ENCODE measurements around the gene EZR. TPM values are rescaled to one million over a fixed set of nuclear protein-coding genes. Genes with fewer than 3 reads are reported as not detected.

EZR gene
- total and polyA plus RNA-seq, 2 of the 8 experiments (the other 6 are each of a cell fraction or from before 2014, with no cell fraction given) = 122 to 286 TPM

GRCh38 chr6:158839796-158840195 lies 20.6 kb upstream of the EZR start:
- no peak overlapping the region for H2BK5ac ChIP-seq (ENCODE audit: low read depth, low read length)
- no peak overlapping the region for H4K8ac ChIP-seq (ENCODE audit: extremely low read depth, insufficient read depth, low read length)
- H3K27ac ChIP-seq (ENCODE audit: low read depth, low read length) = no peak overlapping the region
- POLR2A ChIA-PET (ENCODE audit: partially characterized antibody) = interaction anchor here (0.8 kb wide), 1 partner anchor 9 kb away, joined by 3 read pairs; no protein-coding TSS in a partner anchor
- H2BK20ac ChIP-seq (ENCODE audit: low read length) = no peak overlapping the region
- H3K23ac ChIP-seq (ENCODE audit: insufficient read length) = no peak overlapping the region
- no peak overlapping the region for H3K4me3 ChIP-seq (ENCODE audit: extremely low read depth in 1 of 4, insufficient read depth in 2 of 4, low read depth in 3 of 4, low read length in 4 of 4)
- 0 out of 2 replicates have a peak, but pooled peaks cover 1% of the 10 kb centered on the region for H3K23me2 ChIP-seq (ENCODE audit: low read depth, low read length)
- no peaks in the 10 kb centered on the region; the same call in 1 of the 2 replicates for H3K79me1 ChIP-seq (ENCODE audit: low read depth, low read length)
- no peak overlapping the region for H3K56ac ChIP-seq (replicated peaks; ENCODE audit: insufficient read length, low read depth, low read length)
- H4K20me1 ChIP-seq (replicated peaks in 1 of 2; ENCODE audit: control insufficient read depth in 1 of 2, insufficient read depth in 2 of 2, low read length in 2 of 2) = no peaks in the 10 kb centered on the region
- H2AK5ac ChIP-seq (ENCODE audit: low read depth, low read length) = no peak overlapping the region
- 96% methylated on average over 5 of the region's 5 CpGs; no CpG with 5 or more reads in 1 of the 2 experiments for WGBS, 2 experiments (ENCODE audit: extremely low coverage in 1 of 2, insufficient coverage in 1 of 2, insufficient read length in 1 of 2, insufficient replicate concordance in 2 of 2, low coverage in 1 of 2, low lambda C conversion rate in 2 of 2, missing lambda C conversion rate in 1 of 2)
- no peaks in the 10 kb centered on the region for H3K79me2 ChIP-seq (ENCODE audit: control insufficient read depth in 1 of 2, insufficient read depth in 2 of 2, low read length in 2 of 2)
- no peak overlapping the region for H2BK120ac ChIP-seq (replicated peaks; ENCODE audit: low read depth, low read length)
- H4K5ac ChIP-seq (ENCODE audit: insufficient read length, low read depth, low read length) = no peak overlapping the region
- DNase-seq (ENCODE audit: low read depth in 1 of 2, low spot score in 2 of 2) (no peak), FAIRE-seq (no peak)
- H3K36me3 ChIP-seq (ENCODE audit: control insufficient read depth in 2 of 4, insufficient read depth in 4 of 4, low read length in 3 of 4) = no peaks in the 10 kb centered on the region
- no peak overlapping the region for H3K4me2 ChIP-seq (ENCODE audit: insufficient read depth in 1 of 2, low read depth in 2 of 2, low read length in 2 of 2)
- CTCF ChIA-PET (ENCODE audit: partially characterized antibody) = interaction anchor here (0.7 to 1.4 kb wide), 2 partner anchors 20 to 127 kb away, joined by 4 to 5 read pairs; partner anchors contain the start of gene EZR
- H4K91ac ChIP-seq (replicated peaks; ENCODE audit: insufficient read length, low read length) = no peak overlapping the region
- no peaks in the 10 kb centered on the region for H3K9me3 ChIP-seq (ENCODE audit: insufficient read depth in 2 of 2, low read depth in 1 of 2, low read length in 1 of 2)
- H2AFZ ChIP-seq (ENCODE audit: low read length) = no peak overlapping the region
- no peak overlapping the region for H3K9ac ChIP-seq (replicated peaks in 1 of 4; ENCODE audit: extremely low read depth in 1 of 4, low read depth in 3 of 4, low read length in 3 of 4)
- no peak overlapping the region for H2BK12ac ChIP-seq (ENCODE audit: low read depth, low read length)
- H3K14ac ChIP-seq (ENCODE audit: insufficient read length) = no peak overlapping the region
- H2BK15ac ChIP-seq (ENCODE audit: low read length) = no peak overlapping the region
- H3K4ac ChIP-seq (replicated peaks; ENCODE audit: insufficient read length, low read depth, low read length) = no peak overlapping the region
- H3K4me1 ChIP-seq (replicated peaks in 1 of 4; ENCODE audit: control insufficient read depth in 3 of 4, insufficient read depth in 4 of 4, low read length in 3 of 4) = peaks cover 2 to 13% (median 3%) of the 10 kb centered on the region in 4 experiments; a peak in 4 of 7 replicates
- H3K27me3 ChIP-seq (replicated peaks in 1 of 4; ENCODE audit: control insufficient read depth in 3 of 4, extremely low read depth in 1 of 4, insufficient read depth in 3 of 4, low read length in 3 of 4) = no peaks in the 10 kb centered on the region; a peak in 1 of 7 replicates
- H3K18ac ChIP-seq (ENCODE audit: extremely low read depth, low read length) = no peak overlapping the region
- TF ChIP-seq GABPA (IDR thresholded peaks at IDR 0.05; ENCODE audit: borderline replicate concordance, insufficient read depth, low read length) = no peak
- no peak for TF ChIP-seq RNF2 (IDR thresholded peaks at IDR 0.05; ENCODE audit: borderline replicate concordance, low read depth, low read length, missing control alignments, poor library complexity, severe bottlenecking)
- TF ChIP-seq RBBP5 (IDR thresholded peaks at IDR 0.05; ENCODE audit: borderline replicate concordance, low read depth, low read length) = no peak
- no peak for TF ChIP-seq GTF2F1 (IDR thresholded peaks at IDR 0.05; ENCODE audit: borderline replicate concordance, low read depth, low read length)
- no peak for TF ChIP-seq YY1 (IDR thresholded peaks at IDR 0.05; ENCODE audit: low read depth, low read length)
- TF ChIP-seq MAFK (IDR thresholded peaks at IDR 0.05; ENCODE audit: low read depth, low read length) = no peak
- no peak for TF ChIP-seq BACH1 (IDR thresholded peaks at IDR 0.05; ENCODE audit: low read length)
- TF ChIP-seq SIRT6 (IDR thresholded peaks at IDR 0.05; ENCODE audit: low read length) = no peak
- no peak for TF ChIP-seq TAF1 (IDR thresholded peaks at IDR 0.05; ENCODE audit: low read depth, low read length)
- TF ChIP-seq ATF3 (IDR thresholded peaks at IDR 0.05; ENCODE audit: insufficient read depth, low read depth, low read length) = no peak
- TF ChIP-seq CTBP2 (IDR thresholded peaks at IDR 0.05; ENCODE audit: borderline replicate concordance, insufficient read depth, insufficient read length, low read length) = no peak
- no peak for TF ChIP-seq CHD2 (IDR thresholded peaks at IDR 0.05; ENCODE audit: low read length)
- TF ChIP-seq POU5F1 (IDR thresholded peaks at IDR 0.05; ENCODE audit: low read depth, low read length) = no peak
- no peak for TF ChIP-seq ZNF274 (IDR thresholded peaks at IDR 0.05; ENCODE audit: borderline replicate concordance, extremely low read depth, low read length)
